D341Med (cell line): ENCODE data around the gene AOC2.
A peak's percentile ranks its signal among the peaks of the same experiment; 100 is the strongest.

Experiments
- DNase-seq: peaks from one replicate; pipeline ENCODE4 v3.0.0; 2012; ENCODE audit warnings: low spot score

AOC2 gene, protein sequence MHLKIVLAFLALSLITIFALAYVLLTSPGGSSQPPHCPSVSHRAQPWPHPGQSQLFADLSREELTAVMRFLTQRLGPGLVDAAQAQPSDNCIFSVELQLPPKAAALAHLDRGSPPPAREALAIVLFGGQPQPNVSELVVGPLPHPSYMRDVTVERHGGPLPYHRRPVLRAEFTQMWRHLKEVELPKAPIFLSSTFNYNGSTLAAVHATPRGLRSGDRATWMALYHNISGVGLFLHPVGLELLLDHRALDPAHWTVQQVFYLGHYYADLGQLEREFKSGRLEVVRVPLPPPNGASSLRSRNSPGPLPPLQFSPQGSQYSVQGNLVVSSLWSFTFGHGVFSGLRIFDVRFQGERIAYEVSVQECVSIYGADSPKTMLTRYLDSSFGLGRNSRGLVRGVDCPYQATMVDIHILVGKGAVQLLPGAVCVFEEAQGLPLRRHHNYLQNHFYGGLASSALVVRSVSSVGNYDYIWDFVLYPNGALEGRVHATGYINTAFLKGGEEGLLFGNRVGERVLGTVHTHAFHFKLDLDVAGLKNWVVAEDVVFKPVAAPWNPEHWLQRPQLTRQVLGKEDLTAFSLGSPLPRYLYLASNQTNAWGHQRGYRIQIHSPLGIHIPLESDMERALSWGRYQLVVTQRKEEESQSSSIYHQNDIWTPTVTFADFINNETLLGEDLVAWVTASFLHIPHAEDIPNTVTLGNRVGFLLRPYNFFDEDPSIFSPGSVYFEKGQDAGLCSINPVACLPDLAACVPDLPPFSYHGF

DNA sequence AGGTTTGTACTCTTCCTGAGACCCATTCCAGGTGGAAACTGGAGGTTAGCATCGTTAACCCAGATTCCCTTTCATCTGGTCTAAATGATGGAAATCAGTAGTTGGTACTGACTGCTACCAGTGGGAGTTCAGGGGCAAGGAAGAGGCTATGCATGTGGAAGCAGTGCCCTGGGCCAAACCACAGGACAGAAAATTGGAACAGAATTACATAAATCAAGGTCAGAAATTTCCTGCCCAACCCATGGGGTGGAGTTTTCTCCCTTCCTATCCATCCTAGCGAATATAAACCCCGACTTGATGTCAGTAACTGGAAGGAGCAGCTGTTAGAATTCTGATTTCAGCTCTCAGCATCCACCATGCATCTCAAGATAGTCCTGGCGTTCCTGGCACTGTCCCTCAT lies at the start of gene AOC2:
Gene AOC2 (plus strand): TSS at position 310 of the 400 bp plus-strand sequence. CDS start 47 bp downstream, at position 357.
- DNase-seq = no peak

DNA sequence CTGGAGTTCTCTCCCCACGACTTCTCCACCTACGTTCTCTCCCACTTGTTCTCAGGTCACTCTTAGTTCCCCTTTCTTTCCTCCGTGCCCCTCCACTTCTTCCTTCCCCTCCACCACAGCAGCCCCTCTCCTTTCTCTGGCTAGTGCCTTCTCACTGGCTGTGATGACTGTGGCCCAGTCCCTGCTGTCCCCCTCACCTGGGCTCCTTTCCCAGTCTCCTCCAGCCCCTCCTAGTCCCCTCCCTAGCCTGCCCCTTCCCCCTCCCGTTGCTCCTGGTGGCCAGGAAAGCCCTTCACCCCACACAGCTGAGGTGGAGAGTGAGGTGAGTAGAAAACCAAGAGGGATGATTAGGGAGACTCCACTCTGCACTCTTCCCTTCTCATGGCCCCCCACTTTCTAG lies 49.3 kb upstream of the AOC2 start:
- no peak for DNase-seq

DNA sequence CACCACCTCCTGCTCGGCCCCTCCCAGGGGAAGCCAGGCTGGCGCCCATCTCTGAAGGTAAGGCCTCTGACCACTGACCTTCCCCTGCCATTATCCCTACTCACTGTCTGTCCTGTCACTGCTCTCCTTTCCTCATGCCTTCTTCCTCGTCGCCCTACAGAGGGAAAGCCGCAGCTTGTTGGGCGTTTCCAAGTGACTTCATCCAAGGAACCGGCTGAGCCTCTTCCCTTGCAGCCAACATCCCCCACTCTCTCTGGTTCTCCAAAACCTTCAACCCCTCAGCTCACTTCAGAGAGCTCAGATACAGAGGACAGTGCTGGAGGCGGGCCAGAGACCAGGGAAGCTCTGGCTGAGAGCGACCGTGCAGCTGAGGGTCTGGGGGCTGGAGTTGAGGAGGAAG lies 48.9 kb upstream of the AOC2 start:
- no peak for DNase-seq

DNA sequence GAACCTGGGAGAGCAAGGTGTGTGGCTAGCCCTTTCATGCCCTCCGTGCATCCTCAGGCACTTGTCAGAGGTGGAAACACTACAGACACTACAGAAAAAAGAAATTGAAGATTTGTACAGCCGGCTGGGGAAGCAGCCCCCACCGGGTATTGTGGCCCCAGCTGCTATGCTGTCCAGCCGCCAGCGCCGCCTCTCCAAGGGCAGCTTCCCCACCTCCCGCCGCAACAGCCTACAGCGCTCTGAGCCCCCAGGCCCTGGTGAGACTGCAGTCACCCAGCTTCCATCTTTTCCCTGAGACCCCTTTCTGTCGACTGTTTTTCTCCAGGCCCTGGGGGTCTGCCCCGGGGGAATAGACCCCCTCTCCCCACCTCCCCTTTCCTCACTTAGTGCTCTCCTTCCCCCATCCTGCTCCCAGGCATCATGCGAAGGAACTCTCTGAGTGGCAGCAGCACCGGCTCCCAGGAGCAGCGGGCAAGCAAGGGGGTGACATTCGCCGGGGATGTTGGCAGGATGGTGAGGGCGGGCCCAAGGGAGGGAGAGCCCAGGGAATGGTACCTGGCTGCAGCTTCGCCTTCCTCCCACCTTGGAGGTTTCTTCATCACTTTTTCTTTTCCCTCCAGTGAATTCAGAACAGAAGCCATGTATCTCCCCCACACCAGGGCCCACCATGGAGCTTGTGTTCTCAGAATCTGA lies 48.2 kb upstream of the AOC2 start:
- no peak for DNase-seq

DNA sequence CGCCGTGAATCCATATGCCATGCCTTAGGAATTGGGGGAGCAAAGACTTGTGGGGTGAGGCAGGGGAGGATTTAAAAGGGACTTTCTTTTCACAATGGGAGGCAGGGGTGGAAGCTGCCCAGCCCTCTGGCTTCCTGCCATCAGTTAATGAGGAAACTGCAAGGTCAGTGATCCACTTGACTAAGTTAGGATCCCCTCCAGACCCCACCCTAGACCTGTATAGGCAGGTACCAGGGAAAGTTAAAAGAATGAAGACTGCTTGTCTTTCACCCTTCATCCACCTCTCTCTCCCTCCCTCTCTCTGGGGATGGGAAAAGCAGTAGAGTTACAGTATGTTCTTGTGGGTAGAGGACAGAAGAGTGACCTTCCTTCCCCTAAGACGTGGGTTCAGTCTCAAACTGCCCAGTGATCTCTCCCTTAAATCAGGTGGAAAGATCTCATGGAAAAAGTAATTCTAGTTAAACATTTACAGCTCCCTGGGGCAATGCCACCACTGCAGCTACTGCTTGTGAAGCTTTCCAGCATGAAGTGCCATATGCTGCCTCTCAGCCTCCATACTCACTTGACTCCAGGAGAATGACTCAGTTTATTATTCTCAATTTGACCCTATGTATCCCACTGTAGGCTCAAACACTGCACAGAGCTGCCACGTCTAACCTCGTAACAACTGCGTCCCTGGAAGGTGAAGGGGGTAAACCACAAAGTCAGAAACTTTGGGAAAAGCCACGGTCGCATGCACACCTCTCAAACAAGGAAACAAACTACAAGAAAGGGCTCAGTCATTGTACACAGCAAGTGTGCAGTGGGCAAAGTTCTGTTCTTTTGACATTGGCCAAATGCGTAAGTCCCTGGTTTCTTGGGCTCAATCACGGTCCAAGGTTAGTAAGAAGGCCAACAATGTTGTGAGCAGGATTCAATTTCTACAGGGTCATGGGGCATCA lies 47.0 kb upstream of the AOC2 start:
- DNase-seq = no peak

DNA sequence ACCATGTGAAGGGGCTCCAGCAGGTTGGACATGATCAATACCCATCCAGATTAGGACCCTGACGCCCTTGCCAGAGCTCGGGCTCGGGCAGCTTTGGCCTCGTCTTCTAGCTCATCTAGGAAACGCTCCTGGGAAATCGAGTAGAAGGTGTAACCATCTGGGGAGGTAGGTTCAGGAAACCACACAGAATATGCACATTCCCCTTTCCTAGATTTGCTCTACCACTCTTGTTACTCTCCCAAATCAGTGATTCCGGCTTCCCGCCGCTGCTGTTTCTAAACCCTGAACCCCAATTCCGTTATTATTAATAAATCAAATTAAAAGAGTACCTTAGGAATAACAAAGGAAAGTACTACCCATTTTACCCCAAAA lies 46.4 kb upstream of the AOC2 start:
- no peak for DNase-seq

DNA sequence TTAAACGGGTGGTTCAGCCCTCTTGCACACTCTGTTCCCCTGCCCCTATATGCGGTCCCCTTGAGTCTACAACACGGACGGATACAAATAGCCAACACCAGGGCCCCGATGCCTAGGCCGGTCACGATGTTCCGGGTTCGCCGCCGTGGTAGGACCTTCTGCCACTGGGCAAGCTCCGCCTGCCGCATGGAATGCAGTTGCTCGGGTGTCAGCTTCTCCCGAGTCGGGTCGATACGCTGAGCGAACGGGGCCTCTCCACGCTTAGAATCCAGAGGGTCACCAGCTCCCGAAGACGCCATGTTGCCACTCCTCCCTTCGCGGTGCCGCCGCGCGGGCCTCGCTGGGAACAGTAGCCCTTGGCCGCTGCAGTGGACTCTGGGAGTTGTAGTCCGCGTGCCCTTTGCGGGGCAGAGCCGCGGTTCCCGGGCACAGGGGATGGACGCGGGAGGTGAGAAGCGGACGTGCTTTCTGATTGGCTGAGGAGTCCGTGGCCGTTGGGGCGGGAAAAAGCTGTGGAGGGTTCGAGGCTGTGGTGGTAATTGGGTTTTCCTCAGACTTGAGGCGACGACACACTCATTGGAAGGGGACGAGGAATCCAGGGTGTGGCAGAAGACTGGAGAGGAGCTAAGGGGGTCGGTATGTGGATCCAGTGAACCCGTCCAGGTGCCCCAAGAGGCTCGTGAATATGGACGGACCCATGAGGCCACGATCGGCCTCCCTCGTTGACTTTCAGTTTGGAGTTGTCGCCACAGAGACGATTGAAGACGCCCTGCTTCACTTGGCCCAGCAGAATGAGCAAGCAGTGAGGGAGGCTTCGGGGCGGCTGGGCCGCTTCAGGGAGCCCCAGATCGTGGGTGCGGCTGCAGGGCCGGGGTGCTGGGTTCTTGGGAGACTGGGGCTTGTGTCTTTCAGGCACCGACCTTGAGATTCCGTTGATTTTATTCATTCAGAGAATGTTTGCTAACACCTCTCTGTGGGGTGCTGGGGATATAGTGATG lies 45.7 kb upstream of the AOC2 start, which contains the start of the genes CNTD1 and COA3:
Gene CNTD1 (plus strand): TSS at position 479 of the 998 bp plus-strand sequence. CDS start 207 bp downstream, at position 686.
Gene COA3 (minus strand): TSS at position 322 of the 998 bp plus-strand sequence. CDS start 23 bp downstream, at position 299.
- peak; percentile 99 for DNase-seq

DNA sequence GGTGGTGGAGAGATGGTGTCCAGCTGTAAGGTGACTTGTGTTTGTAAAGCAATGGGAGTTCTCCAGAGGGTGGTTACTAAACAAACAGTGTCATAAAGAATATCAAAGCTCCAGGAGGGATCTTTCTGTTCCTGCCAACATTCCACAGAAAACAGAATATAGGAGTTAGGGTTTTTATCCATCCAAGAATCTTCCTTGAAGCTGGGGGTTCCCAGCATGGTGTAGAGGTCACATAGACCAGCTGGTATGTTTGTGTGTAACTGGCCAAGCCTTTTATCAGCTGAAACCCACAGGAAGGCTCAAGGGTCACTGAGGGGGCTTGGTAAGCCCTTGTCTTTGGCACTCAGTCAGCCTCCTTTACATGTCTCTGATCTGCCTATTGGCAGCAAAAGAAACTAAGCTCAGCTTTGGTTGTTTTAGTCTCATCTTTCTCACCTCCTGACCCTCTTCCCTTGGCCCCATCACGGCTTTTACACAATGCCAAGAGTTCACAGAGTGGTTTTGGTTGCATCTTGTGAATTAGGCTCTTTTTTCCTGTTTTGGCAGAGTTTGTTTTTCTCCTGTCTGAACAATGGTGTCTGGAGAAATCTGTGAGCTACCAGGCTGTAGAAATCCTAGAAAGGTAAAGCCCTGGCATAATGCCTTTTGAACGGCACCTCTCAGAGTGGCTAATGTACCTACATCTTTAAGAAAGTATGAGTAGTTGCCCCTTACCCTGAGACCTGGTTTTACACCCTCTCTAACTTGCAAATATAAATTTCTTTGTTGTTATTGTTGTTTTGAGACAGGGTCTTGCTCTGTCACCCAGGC lies 41.1 kb upstream of the AOC2 start:
- no peak for DNase-seq

DNA sequence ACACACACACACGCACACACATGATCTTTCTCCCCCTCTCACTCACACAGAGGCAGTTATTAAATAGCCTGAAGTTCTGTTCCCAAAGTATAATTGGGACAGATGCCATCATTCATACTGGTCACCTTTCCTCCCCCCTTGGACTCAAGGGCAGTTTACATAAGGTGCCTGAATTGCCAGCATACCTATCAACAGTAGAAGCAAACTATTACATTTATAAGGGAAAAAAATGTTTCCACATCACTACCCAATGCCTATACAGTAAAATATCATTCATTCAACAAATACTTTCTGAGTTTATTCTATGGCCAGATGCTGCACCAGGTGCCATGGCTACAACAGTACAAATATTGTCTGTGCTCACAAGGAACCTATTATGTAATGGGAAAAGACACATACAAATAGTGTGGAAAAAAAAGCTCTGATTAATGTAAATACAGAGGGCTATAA lies 39.4 kb upstream of the AOC2 start:
- DNase-seq = no peak

DNA sequence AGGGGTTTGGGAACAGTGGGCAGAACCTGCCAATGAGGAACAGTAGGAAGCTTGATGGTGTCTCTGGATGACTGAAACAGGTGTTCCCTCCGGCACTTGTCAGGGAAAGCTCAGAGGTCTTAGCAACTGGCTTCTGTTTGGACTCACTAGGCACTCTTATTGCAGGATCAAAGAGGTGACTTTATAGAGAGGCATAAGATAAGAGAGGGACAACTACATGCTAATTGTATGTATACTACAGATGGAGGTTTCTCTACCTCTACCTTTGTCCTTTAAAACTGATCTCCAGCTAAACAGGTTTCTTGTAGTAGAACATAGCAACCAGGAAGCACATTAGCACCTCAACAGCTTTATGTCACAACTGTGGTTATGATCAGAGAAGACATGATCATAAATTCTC lies 38.1 kb upstream of the AOC2 start:
- DNase-seq = no peak

DNA sequence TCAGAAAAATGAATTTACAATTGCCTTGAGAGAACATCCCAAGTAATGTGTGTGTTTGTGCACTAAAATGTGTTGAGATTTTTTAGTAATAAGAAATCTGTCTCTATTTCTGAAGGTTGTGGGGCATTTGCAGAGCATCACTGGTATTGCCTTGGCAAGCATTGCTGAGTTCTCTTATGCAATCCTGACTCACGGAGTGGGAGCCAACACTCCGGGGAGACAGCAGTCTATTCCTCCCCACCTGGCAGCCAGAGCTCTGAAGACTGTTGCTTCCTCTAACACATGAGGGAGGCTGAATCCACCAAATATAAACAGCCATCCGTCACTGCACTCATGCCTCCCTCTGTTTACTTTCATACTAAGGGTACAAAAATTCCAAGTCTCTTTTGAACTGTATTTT lies 35.1 kb upstream of the AOC2 start:
- DNase-seq = no peak

DNA sequence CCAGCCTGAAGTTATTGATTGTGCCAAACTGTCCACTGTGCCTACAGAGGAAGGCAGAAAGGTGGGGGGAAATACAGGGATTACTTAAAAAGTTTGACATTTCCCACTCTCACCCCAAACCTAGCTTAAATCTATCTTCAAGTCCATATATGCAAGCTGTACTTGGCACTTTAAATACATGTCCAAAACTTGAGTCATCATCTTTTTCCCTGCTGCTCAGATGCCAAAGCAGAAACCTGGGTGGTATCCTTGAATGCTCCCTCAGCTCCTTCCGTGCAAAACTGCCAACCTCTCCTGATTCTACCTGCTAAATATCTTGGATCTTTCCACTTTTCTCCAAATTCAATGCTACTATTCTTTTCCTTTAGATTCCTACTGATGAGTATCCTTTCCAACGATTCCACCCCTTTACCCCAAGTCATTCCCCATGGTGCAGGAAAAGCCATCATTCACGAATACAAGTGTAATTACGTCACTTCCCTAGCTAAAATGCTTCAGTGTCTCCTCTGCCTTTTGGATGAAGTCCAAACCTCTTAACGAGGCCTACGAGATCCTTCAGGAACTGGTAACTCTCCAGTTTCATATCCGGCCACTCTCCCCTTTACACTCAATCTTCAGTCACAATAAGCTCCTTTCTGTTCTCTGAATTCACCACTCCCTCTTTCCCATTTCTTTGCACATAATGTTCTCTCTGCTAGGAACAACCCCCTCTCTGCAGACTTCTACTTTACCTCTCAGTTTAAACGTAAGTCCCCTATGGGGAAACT lies 29.6 kb upstream of the AOC2 start:
- no peak for DNase-seq

DNA sequence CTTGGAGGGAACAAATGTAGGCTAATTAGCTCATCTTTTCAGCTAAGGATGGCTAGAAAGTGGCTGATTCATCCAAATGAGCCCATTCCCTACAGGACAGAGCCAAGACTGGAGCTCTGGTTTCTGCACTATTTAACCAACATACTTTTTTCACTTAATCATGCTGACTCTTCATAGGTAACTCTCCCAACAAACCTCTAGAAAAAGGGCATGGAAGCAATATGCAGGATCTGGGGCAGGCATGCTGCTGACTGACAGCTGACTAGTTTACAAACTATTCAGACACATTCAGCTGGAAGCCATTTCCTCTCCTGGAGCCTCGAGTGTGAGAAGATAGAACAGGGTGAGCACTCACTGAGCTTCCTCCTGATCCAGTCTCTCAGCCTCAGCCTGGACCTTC lies 26.5 kb upstream of the AOC2 start:
- no peak for DNase-seq

DNA sequence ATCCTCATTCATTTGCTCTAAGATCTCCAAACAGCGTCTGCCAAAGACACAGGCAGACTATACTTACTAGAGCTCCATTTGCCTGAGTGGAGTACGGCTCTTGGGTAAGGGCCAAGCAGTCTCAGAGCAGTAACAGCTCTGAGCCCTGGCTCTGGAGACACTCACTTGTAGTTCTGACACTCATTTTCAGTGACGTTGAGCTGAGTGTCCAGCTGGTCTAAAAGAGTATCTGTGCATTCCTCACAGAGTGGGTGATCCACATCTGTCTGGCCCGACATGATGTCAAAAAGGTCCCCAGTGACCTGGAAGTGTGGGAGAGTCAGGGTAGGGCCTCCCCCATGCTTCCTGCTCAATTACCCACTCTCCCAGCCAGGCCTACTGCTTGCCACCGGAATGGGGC lies 26.0 kb upstream of the AOC2 start:
- DNase-seq = no peak

DNA sequence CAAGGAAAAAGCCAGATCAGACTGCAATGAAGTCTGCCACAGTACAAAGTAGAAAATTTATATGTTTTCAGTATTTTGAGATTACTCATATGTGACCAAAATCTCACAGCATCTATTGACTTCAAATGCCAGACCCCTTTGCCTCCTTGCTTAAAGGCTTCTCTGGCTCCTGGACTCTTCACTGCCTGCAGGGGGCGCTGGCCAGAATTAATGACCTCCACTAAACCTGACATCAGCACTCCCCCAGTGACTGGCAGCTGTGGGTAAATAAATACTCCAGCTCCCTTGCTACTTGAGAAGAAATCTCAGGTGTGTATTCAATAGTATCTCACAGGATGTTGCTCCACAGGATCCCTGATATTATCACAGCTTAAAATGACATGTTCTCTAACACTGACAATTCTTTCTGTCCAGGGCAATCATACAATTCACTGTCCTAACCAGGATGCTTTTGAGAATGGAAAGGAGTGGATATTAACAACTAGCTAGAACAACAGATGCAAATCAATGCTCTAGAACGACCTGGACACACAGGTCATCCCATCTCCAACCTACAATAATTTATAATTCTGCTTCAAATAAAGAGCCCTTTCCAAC lies 24.3 kb upstream of the AOC2 start:
- peak; percentile 81 for DNase-seq

DNA sequence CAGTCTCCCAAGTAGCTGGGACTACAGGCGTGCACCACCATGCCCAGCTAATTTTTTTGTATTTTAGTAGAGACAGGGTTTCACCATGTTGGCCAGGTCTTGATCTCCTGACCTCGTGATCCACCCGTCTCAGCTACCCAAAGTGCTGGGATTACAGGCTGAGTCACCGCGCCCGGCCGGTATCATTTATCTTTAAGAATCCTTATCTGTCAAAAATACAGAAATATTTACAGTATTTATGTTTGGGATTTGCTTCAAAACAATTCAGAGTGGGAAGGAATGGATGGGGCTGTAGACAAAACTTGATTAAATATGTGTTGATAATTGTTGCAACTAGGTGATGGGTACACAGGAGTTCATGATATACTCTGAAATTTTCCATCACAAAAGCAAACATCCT lies 23.2 kb upstream of the AOC2 start:
- DNase-seq = no peak

DNA sequence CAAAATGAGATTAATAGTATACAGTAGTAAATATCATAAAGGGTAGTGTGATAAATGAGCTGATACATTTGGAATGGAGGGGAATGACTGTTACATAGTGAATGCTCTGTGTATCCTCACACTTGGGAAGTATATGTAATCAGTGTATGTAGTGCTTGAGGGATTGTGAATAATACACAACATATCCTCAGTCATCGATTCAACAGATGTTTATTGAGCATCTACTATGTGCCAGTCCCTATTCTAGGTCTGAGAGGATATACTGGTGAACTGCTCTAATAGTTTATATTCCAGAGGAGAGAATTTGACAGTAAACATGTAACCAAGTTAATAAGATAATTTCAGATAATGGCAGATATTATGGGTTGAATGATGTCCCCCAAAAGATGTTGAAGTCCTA lies 16.9 kb upstream of the AOC2 start:
- no peak for DNase-seq

DNA sequence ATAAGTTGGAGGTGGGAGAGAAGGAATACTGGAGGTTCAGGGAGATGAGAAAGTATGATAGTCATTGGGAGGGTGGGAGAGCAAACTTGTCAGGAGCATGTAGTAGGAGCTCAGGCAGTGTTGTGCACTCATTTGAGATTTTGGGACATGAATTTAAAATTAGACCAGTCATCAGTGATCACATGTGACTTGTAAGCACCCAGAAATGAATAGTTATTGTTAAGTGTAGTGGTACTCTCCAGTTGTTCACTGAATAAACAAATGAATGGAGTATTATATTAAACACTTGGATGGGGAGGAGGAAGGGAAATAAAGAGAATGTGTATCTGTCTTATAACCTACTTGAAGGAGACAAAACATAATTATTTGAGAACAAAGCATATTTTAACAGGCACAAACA lies 13.4 kb upstream of the AOC2 start:
- no peak for DNase-seq
